Heart left ventricle (tissue), 16 donors: ENCODE results near the gene SLC15A4. TPM values are rescaled to one million over a fixed set of nuclear protein-coding genes. Genes with fewer than 3 reads are reported as not detected.

Experiments used
- ATAC-seq, 4 donors: fragments of 200-7000 bp; cut with Tn5 transposase; one replicate each; pipeline ENCODE4 v1.9.1; 2020 to 2022; ENCODE audit warnings: moderate library complexity in 4 of 4, mild to moderate bottlenecking in 3 of 4, moderate number of reproducible peaks in 1 of 4
- DNase-seq, 5 donors: peaks; one replicate each; pipeline ENCODE4 v3.0.0-alpha.2; 2020
- H3K27ac ChIP-seq, 12 donors: fragments of 200-600 bp; sonication (generic) in 4 of 12; one replicate each; pipeline versions ENCODE4 v1.5.0 to v1.8.0; 2016 to 2022; ENCODE audit warnings: mild to moderate bottlenecking in 2 of 12
- H3K27me3 ChIP-seq, 9 donors: fragments of 200-600 bp; sonication (generic) in 2 of 9; one replicate each; pipeline versions ENCODE4 v1.5.1 to v1.8.0; 2016 to 2022; ENCODE audit warnings: mild to moderate bottlenecking in 3 of 9
- H3K36me3 ChIP-seq, 9 donors: fragments of 200-600 bp; sonication (generic) in 2 of 9; one replicate each; pipeline versions ENCODE4 v1.5.0 to v1.8.0; 2018 to 2022; ENCODE audit warnings: mild to moderate bottlenecking in 2 of 9
- H3K4me1 ChIP-seq, 12 donors: fragments of 200-600 bp; sonication (generic) in 4 of 12; one replicate each; pipeline versions ENCODE4 v1.5.0 to v1.8.0; 2016 to 2022; ENCODE audit warnings: mild to moderate bottlenecking in 3 of 12
- H3K4me3 ChIP-seq, 12 donors: fragments of 200-600 bp; sonication (generic) in 4 of 12; one replicate each; pipeline versions ENCODE4 v1.5.0 to v1.8.0; 2017 to 2022; ENCODE audit warnings: mild to moderate bottlenecking in 9 of 12, moderate library complexity in 4 of 12
- H3K9me3 ChIP-seq, 12 donors: fragments of 200-600 bp; sonication (generic) in 4 of 12; one replicate each; pipeline versions ENCODE4 v1.5.0 to v1.8.0; 2016 to 2022; ENCODE audit warnings: mild to moderate bottlenecking in 1 of 12
- POLR2A ChIP-seq, 2 donors: fragments of 450-650 bp; IDR thresholded peaks; one replicate each; pipeline ENCODE4 v1.6.1; 2017; ENCODE audit warnings: antibody characterized with exemption in 2 of 2, mild to moderate bottlenecking in 2 of 2, moderate library complexity in 2 of 2
- WGBS, 4 donors: extraction: QIAGEN DNeasy Blood & Tissue Kit in 2 of 4; methylation state at CpG; one replicate each; pipeline versions ENCODE4 v1.1.5 to v1.1.7; 2013 to 2018; 5-methylcytosine and 5-hydroxymethylcytosine counted together
- intact Hi-C, 10 donors: fragments of 100-400 bp; cut with DNase I; formaldehyde crosslinking; loops; one replicate each; pipeline versions ENCODE4 v1.11.1 to v1.14.2; 2022
- polyA plus RNA-seq, 2 donors: library from polyadenylated mRNA; stranded (reverse); fragments of 200-250 nt; gene quantifications; one replicate each; pipeline ENCODE4 v1.2.3, GENCODE V29; 2013
- total RNA-seq, 9 donors: library from RNA; depleted of rRNA in 2 of 9; stranded (reverse); fragments of >200 nt in 2 of 9; fragmentation: NEBNext Ultra II Directional in 3 of 9; extraction: Animal tissue kit (Norgen Biotek cat#: 25700) in 3 of 9; gene quantifications; one replicate each; pipeline versions ENCODE4 v1.1.0 to v1.2.4, GENCODE V29; 2016 to 2023
- TF ChIP-seq, protein P1 (sequence below), 12 donors: fragments of 200-600 bp; sonication (generic) in 4 of 12; IDR thresholded peaks; one replicate each; pipeline versions ENCODE4 v1.5.0 to v1.8.0; 2018 to 2022; ENCODE audit warnings: antibody characterized with exemption in 12 of 12, mild to moderate bottlenecking in 5 of 12
- donor health status: ischemic (EF 13 %, LVEDD 7.1; RV severe dilation, severe dysfunction).
- donor health status: healthy with polysubstance abuse.
- donor health status: DM: no; HTN: yes; CAD: no.
- donor health status: DM: no; HTN: no; CAD: no.
- donor health status: ischemic (EF 25% LVEDD 6.9; RV normal size, moderate dysfunction).
- donor health status: ischemic (EF 25% LVEDD 5.7; RV mildly dilated, moderate dysfunction).
- donor health status: healthy.
- donor health status: DM: yes; HTN: yes; CAD: no.
- donor health status: ischemic (EF 35%, LVEDD 5.7; RV mildly dilated, moderate dysfunction).
- donor health status: nonischemic (EF 11% LVEDD 7.7; RV severe dilation, severe dysfunction).
- donor health status: DM: yes; HTN: yes; CAD: no.
- donor health status: PGD.
- donor health status: ischemic (EF 29% LVEDD 5.4; RV normal size, mild dysfunction).
- donor health status: nonischemic (EF 23%, LVEDD 6.1; RV moderate dilation, normal function).

The SLC15A4 gene
- total and polyA plus RNA-seq, 11 donors, result 10.5 to 31.5 (median 18.1) TPM

- no peaks in the 10 kb centered on the region for H3K9me3 ChIP-seq
- DNase-seq (no peak), ATAC-seq (no peak)
- TF ChIP-seq POLR2A (IDR thresholded peaks at IDR 0.05), result no peak
- TF ChIP-seq, protein P1, sequence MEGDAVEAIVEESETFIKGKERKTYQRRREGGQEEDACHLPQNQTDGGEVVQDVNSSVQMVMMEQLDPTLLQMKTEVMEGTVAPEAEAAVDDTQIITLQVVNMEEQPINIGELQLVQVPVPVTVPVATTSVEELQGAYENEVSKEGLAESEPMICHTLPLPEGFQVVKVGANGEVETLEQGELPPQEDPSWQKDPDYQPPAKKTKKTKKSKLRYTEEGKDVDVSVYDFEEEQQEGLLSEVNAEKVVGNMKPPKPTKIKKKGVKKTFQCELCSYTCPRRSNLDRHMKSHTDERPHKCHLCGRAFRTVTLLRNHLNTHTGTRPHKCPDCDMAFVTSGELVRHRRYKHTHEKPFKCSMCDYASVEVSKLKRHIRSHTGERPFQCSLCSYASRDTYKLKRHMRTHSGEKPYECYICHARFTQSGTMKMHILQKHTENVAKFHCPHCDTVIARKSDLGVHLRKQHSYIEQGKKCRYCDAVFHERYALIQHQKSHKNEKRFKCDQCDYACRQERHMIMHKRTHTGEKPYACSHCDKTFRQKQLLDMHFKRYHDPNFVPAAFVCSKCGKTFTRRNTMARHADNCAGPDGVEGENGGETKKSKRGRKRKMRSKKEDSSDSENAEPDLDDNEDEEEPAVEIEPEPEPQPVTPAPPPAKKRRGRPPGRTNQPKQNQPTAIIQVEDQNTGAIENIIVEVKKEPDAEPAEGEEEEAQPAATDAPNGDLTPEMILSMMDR (IDR thresholded peaks at IDR 0.05), result no peak
- no peaks in the 10 kb centered on the region for H3K4me1 ChIP-seq
- H3K4me3 ChIP-seq, result no peak overlapping the region
- 80 to 87% (median 83%) methylated on average over 4 of the region's 4 CpGs for WGBS, 4 donors
- no peaks in the 10 kb centered on the region for H3K36me3 ChIP-seq
- no peak overlapping the region for H3K27ac ChIP-seq
- peaks cover 0 to 26% (median 8%) of the 10 kb centered on the region in 9 donors for H3K27me3 ChIP-seq
- intact Hi-C loops, result no loop called here
Observed at GRCh38 chr12:128771681-128772080, 52.1 kb downstream of the SLC15A4 start.

DNA sequence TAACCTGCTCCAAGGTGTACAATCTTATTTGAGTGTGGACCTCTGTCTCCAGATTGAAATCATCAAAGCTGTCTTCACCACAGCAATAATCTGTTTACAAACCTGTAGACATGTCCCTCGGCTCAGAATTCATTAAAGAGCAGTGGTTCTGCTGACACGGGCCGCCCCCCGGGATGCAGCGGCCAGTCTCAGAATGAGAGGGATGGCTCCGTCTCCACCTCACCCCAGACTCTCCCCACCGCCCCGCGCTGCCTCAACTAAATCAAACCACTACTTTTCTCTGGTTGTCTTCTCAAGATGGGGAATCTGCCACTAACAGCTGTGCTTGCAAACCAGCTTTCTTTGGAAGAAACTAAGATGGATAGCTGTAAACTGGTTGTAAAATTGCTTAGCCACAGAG is 56.2 kb downstream of the SLC15A4 start:
- ATAC-seq, result no peak
- H3K9me3 ChIP-seq, result no peaks in the 10 kb centered on the region
- intact Hi-C loops, result no loop called here
- WGBS, 4 donors, result 35 to 43% (median 39%) methylated on average over 9 of the region's 9 CpGs
- no peak for DNase-seq
- H3K4me1 ChIP-seq, result no peaks in the 10 kb centered on the region
- H3K27me3 ChIP-seq, result peaks cover 3 to 63% (median 19%) of the 10 kb centered on the region in 9 donors
- no peak overlapping the region for H3K4me3 ChIP-seq
- H3K36me3 ChIP-seq, result no peaks in the 10 kb centered on the region
- no peak overlapping the region for H3K27ac ChIP-seq
- TF ChIP-seq, protein P1 (IDR thresholded peaks at IDR 0.05), result no peak
- no peak for TF ChIP-seq POLR2A (IDR thresholded peaks at IDR 0.05)

DNA sequence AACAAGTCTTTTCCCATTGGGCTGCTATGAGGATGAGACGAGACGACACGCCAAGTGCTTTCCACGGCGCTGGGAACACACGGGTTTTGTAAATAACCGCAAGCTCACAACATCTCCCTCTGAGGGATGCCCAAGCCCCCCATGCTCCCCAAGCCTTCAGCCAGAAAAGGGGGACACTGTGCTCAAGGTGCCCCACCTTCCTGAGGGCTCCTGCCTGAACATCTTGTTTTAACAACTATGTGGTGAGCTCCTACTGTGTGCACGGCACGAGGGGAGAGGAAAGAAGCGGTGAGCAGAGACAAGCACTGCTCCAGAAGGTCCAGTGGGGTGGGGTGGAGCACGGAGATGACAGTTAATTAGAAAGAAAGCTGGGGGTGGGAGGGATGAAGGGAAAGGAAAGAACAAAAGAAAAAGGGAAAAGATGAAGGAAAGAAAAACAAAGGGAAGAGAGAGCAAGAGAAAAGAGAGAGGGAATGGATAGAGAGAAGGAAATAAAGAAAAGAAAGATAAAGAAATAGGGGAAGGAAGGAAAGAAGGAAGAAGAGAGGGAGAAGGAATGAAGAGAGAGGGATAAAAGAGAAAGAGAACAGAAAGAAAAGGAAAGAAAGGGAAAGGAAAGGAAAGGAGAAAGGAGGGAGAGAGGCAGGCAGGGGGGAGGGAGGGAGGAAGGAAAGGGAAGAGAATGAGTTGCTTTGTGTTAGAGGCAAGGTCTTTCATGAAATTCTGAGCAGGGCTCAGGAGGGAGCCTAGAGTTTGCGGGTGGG is 56.8 kb downstream of the SLC15A4 start:
- Histone ChIP-seq H3K27ac (no peak overlapping the region), H3K36me3 (no peaks in the 10 kb centered on the region), H3K4me1 (no peaks in the 10 kb centered on the region), H3K4me3 (no peak overlapping the region), H3K27me3 (peaks cover 3 to 65% (median 19%) of the 10 kb centered on the region in 9 donors), H3K9me3 (no peaks in the 10 kb centered on the region)
- 62 to 68% (median 66%) methylated on average over 12 of the region's 12 CpGs for WGBS, 4 donors
- no peak for ATAC-seq
- TF ChIP-seq, protein P1 (IDR thresholded peaks at IDR 0.05), result no peak
- no peak for TF ChIP-seq POLR2A (IDR thresholded peaks at IDR 0.05)
- DNase-seq, result no peak
- intact Hi-C loops, result no loop called here

- intact Hi-C loops, result no loop called here
- Histone ChIP-seq H3K9me3 (no peaks in the 10 kb centered on the region), H3K4me1 (no peaks in the 10 kb centered on the region), H3K36me3 (no peaks in the 10 kb centered on the region), H3K27me3 (peaks cover 3 to 63% (median 19%) of the 10 kb centered on the region in 9 donors), H3K4me3 (no peak overlapping the region), H3K27ac (no peak overlapping the region)
- 71 to 81% (median 75%) methylated on average over 9 of the region's 9 CpGs for WGBS, 4 donors
- ATAC-seq, result no peak
- TF ChIP-seq, protein P1 (IDR thresholded peaks at IDR 0.05), result no peak
- no peak for TF ChIP-seq POLR2A (IDR thresholded peaks at IDR 0.05)
- DNase-seq, result no peak
Observed at GRCh38 chr12:128763395-128763794, 60.4 kb downstream of the SLC15A4 start.
